ENCODE measurements around the gene CST9L.

The CST9L gene, protein sequence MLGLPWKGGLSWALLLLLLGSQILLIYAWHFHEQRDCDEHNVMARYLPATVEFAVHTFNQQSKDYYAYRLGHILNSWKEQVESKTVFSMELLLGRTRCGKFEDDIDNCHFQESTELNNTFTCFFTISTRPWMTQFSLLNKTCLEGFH

DNA sequence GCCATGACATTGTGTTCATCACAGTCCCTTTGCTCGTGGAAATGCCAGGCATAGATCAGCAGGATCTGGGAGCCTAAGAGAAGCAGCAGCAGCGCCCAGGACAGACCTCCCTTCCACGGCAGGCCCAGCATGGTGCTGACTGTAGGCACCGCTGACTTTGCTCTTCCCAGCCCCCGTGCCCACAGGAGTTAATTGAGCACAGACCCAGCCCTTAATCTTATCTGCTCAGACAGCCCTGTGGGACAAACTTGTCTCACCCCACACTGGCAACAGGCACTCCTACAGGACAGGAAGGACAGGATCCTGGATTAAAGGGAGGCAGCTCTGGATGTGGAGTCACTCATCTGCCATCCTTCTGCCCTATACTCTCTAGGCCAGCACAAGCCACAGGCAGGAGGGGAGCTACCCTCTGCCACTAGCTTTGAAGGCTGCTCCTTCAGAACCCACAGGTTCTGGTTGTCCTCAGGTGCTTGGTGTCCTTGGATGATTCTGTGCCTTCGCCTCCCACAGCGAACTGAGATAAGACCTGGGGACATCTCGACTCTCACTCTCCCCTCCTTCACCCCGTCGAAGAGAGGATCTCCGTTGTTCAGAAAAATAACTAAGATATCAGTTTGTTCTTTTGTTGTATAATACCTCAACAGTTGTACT is at the start of gene CST9L:
CST9L (minus strand) TSS at position 165 of the 651 bp plus-strand sequence; CDS start at position 131, 34 bp downstream.
- ChIA-PET POLR2A (ENCODE audit: low non-redundant PET) (no interaction called here), CTCF (no interaction called here)
- H3K27ac ChIP-seq: no peak within 1 kb of the TSS
- DNase-seq (ENCODE audit: low spot score): no peak
- no peak for TF ChIP-seq CTCF (conservative IDR thresholded peaks at IDR 0.05; ENCODE audit: low read depth)

- no peak for TF ChIP-seq CTCF (conservative IDR thresholded peaks at IDR 0.05; ENCODE audit: low read depth)
- no peak overlapping the region for H3K27ac ChIP-seq
- no peak for DNase-seq (ENCODE audit: low spot score)
- CTCF ChIA-PET: no interaction called here
- POLR2A ChIA-PET (ENCODE audit: low non-redundant PET): no interaction called here
Observed at GRCh38 chr20:23614163-23614562, 45.9 kb upstream of the CST9L start.

DNA sequence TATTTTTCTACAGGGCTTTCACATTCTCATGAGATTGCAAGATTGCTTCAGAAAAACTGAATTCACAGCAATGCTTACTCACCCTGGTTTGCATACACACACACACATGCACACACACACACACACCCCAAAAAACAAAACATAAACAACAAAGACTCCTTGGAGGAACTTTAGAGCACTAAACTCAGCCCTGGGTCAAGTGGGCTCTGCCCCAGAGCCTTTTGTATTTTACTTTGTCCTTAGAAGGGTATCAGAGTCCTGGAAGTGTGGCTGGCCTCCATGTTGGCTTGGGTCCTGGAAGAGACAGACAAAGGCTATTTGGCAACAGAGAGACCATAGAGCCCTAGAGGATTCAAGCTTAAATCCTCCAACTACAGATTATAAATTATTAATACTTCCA is 45.4 kb upstream of the CST9L start:
- ChIA-PET POLR2A (ENCODE audit: low non-redundant PET) (no interaction called here), CTCF (no interaction called here)
- H3K27ac ChIP-seq: no peak overlapping the region
- no peak for TF ChIP-seq CTCF (conservative IDR thresholded peaks at IDR 0.05; ENCODE audit: low read depth)
- DNase-seq (ENCODE audit: low spot score): no peak

DNA sequence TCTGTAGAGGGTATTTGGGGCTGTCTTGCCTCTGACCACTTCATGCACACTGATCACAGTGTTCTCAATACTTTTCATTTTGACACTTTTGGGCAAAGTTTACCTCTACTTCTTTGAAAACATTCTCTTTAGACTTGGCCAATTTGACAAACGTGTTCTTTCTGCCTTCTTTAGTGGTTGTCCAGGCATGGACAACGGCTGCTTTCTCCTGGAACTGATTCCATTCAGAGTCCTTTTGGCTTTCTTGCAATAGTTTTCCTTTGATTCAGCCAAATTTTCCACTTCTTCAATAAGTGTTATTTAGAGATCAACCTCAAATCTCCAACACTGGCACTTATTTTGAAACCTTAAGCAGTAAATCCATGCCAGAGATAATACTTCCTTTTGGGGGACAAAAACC is 44.1 kb upstream of the CST9L start:
- no peak for DNase-seq (ENCODE audit: low spot score)
- ChIA-PET POLR2A (ENCODE audit: low non-redundant PET) (no interaction called here), CTCF (interaction anchor here (0.7 kb wide), 1 partner anchor 168 kb away, joined by 3 read pairs; no protein-coding TSS in a partner anchor)
- no peak overlapping the region for H3K27ac ChIP-seq
- TF ChIP-seq CTCF (conservative IDR thresholded peaks at IDR 0.05; ENCODE audit: low read depth): no peak

GRCh38 chr20:23609486-23610109 is 41.3 kb upstream of the CST9L start:
- no peak for TF ChIP-seq CTCF (conservative IDR thresholded peaks at IDR 0.05; ENCODE audit: low read depth)
- ChIA-PET POLR2A (ENCODE audit: low non-redundant PET) (no interaction called here), CTCF (interaction anchor here (0.6 to 1.6 kb wide), 2 partner anchors 11 to 168 kb away, joined by 3 to 7 read pairs; no protein-coding TSS in a partner anchor)
- DNase-seq (ENCODE audit: low spot score): no peak
- H3K27ac ChIP-seq: no peak overlapping the region

DNA sequence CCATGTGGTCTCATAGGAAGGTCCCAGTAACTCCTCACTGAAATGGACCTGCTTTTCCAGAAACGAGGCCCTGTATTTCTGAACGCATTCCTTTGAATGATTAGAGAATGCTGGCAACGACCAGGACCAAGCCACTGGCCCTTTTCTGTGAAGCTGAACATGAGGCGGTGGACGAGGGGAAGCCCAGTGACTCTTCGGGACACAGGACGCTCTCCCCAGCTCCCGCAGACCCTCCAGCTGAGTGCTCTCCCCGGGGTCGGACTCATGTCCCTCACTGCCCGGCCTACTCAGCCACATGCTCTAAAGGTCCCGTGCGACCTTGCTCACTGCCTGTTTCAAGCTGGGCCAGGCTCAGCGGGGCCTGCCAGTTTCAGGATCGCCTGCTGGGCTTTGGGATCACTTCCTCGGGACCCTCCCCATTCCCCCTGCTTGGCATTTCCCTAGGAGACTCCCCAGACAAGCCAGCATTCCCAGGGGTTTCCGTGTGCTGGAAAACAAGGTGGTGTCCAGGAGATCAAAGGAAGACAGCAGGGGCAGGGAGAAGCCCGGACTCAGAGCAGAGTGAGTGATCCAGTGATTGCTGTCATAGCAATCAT is 40.1 kb upstream of the CST9L start:
- no peak overlapping the region for H3K27ac ChIP-seq
- no peak for DNase-seq (ENCODE audit: low spot score)
- POLR2A ChIA-PET (ENCODE audit: low non-redundant PET): no interaction called here
- TF ChIP-seq CTCF (conservative IDR thresholded peaks at IDR 0.05; ENCODE audit: low read depth): no peak
- CTCF ChIA-PET: interaction anchor here (1.6 kb wide), 1 partner anchor 167 kb away, joined by 7 read pairs; no protein-coding TSS in a partner anchor

Data from RWPE1 (cell line).